Germinal center (tissue), 1 donor: ENCODE results near the gene SAE1.
A peak's percentile ranks its signal among the peaks of the same experiment; 100 is the strongest.
"Not testable (repeated sequence)": the region's sequence is repeated elsewhere in the genome, so short reads cannot be mapped to it uniquely, and the experiment has no call there.

Source experiments
- DNase-seq: peaks from one replicate; pipeline ENCODE4 v3.0.0; 2012; ENCODE audit warnings: mixed read lengths, low spot score

SAE1 gene

DNA sequence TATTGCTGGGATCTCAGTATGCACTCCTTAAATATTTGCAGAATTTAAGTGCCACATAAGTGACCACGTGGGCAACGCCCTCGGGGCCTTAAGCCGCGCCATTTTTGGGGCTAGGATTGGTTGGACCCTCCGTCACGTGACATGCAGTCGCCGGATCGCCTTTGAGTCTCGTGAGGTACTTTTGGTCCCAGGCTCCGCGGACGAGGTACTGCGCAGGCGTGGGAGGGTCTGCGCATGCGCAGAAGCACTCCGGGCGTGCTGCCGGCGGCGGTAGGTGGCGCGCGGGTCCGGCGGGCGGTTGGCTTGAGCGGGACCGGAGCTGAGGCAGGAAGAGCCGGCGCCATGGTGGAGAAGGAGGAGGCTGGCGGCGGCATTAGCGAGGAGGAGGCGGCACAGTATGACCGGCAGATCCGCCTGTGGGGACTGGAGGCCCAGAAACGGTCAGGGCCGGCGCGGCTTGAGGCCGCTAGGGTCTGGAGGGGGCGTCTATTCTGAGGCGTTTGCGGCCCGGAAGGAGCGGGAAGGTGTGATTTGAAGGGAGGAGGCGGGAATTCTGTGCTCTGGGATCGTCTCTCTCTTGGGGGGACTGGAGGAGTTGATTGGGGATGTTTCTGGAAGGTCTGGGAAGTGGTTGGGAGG is at the start of gene SAE1:
TSS of gene SAE1 (plus strand) at position 247 of the 639 bp plus-strand sequence. CDS start at position 343, 96 bp downstream.
- DNase-seq = peak; percentile 98

DNA sequence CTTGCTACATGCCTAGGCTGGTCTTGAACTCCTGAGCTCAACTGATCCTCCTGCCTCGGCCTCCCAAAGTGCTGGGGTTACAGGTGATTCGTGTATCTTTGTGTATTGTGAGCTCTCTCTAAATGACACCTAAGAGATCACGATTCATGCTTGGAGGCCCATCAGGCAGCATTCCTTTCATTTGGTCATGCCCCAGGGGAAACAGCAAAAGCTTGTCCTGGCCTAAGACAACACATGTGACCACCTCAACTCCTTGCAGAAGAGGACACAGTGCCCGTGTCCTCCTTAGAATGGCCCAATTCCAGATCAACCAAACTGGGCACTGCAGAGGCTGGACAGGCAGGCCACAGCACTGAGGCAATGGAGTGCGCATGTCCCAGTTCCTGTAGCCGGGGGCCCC is 49.5 kb upstream of the SAE1 start:
- no peak for DNase-seq

DNA sequence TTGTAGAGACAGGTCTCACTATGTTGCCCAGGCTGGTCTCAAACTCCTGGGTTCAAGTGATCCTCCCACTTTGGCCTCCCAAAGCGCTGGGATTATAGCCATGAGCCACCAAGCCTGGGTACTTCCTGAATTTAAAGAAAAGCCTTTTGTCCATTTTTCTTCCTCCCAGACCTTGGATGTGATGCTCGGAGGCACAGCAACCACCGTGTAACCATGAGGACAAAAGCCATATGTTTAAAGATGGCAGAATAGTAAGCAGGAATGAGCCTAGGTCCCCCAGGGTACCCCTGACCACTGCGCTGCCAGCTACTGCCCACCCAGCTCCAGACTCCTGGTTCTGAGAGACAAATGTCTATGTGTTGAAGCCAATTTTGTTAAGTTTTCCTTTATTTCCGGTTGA is 48.1 kb upstream of the SAE1 start:
- DNase-seq = no peak

DNA sequence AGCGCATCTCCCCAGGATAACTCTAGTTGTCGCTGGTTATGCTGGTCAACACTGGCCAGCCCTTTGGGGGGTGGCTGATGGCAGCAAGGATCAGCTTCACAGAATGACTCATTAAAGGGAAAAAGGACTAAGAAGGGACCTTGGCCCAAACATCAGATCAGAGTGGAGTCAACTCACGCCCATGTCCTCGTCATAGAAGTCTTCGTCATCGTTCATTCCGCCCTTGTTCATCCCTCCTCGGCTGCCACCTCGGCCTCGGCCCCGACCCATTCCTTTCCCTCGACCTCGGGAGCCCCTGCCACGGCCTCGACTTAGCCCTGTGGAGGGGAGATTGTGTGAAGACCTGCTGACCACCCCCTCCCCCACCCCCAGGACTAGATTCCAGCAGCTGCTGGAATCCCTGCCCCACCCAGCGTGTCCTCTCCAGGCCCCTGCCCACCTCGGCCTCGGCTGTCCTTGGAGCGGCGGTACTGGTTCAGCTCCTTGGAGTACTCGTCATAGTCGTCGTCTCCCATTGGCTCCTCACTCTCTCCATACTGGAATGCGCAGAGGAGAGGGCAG is 45.7 kb upstream of the SAE1 start:
- DNase-seq = no peak

DNA sequence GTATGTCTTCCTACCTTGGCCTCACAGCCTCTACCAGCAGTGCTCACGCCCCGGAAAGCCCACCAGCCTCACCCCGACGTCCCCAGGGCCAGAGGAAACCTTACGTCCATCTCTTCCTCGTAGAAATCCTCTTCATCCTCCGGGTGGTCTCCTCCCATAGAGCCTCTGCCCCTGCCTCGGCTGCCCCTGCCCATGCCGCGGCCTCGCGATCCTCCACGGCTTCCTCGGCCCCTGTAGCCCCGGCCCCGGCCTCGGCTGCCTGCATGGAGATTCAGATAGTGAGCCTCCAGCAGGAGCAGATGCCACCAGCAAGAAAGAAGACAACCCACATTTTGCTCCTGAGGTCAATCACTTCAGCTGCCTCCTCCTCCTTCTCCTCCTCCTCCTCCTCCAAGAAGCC is 44.4 kb upstream of the SAE1 start:
- DNase-seq = no peak

DNA sequence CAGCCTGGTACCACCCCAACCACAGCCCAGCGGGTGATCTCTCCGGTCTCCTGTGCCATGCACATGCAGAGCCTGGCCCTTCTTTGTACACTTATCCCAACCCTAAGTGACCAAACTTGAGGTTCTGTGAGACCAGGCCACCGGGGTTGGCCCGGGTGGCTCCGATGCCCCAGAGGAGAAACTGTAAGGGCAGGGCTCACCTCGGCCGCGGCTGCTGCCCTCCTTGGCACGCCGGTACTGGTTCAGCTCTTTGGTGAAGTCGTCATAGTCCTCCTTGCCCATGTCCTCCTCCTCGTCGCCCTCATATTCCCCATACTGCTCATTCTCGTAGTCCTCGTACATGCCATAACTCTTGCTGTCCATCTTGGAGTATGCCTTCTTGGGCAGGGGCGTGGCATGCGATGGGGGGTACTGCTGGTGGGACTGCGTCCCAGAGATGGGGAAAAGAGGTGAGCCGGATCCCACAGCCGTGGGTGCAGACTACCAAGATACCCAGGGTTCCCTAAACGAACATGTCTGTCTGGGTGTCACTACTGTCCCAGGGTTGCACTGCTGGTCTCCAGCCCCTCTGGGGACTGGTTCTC is 40.8 kb upstream of the SAE1 start:
- DNase-seq = no peak

DNA sequence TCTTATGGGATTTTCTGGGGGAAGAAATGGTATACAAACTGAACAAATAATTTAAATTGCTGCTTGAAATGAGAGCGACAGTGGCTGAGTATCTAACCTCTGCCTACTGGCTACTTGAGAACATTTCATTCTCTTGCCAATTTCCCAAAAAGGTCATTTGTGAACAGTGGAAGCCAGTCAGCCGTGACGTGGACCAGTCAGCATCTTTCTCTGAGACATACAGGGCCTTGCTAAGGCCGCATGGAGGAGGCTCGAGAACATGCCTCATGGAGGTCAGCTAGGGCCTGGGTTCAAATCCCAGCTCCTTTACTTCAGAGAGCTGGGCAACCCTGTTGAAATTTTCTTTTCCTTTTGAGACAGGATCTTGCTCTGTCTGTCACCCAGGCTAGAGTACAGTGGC is 37.4 kb upstream of the SAE1 start:
- DNase-seq = no peak

DNA sequence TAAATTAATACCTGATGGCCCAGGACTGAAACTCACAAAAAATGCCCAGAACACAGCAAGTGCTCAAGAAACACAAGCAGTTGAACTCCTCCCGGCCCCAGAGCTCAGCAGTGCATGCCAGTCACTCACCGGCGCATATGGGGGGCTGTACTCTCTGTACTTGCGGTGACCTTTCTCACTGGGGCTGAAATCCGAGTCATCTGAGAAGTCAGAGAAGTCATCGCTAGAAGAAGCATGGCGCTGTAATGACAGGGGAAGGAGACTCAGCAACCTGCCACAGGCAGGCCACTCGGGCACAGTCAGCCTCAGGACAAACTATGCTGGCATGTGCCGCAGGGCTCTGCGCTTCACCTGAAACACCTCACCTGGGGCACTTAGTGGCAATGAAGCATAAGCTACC is 36.8 kb upstream of the SAE1 start:
- no peak for DNase-seq

DNA sequence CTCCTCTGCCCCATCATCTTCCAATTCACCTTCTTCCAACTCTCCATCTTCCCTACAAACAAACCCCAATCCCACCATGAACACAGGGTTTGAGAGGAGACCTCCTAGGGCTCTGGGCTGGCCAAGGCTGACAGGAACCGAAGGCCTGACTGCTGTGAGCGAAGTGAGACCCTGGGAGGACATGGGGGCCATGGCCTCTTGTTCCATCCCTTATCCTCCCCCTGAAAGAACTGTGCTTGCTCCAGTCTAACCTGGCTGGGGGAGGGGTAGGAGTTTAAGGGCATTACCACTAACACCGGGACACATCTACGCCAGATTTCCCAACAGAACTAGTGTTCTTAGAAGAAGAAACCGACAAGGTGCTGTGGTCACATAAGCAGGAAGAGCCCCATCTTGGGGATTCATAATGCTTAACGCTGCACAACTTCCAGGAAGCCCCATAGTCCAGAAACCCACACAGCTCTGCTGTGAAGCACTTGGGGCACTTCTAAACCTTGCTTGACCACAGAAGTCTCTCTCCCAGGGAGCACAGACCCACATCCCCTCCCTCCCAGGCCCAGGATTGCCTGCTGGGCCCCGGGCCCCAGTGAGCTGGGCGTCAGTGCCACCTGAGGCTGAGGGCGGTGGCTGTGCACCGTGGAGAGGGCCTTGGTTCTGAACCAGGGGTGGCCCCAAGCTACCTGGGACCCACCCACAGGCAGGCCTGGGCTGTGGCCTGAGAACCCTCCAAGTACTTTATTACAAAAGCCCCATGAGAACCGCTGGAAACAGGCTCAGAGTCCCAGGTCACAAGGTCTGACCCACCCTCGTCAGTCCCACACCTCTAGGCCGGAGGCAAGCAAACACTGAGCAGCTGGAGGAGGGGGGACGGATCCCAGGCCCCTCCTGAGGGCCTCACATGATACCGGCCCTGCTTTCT is 35.8 kb upstream of the SAE1 start:
- no peak for DNase-seq

DNA sequence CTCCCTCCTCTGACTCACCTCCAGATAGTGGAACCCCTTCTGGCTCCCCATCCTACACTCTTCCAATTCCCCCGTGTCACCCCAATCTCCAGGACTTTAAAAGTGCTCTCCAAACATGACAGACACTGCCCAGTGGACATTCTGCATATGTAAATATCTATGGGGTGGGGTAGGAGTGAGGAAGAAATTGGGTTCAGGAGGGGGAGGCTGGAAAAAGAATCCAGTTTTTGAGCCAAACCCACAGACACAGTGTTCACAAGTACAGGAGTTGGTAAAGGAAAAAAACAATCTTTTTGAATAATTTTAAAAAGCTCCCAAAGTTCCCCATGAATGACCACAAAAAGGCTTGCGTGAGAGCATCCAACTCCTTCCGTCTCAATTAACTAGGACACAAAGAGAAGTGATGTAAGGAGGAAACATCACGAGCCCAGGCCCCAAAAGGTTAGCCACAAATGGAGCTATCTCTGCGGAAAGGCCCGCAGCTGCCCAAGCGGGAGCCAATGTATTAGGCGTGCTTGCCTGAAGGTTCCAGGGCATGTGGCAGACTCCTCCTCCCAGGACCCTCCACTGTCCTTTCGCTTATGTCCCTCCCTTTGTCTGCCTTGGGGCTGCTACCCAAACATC is 35.0 kb upstream of the SAE1 start:
- DNase-seq = no peak

DNA sequence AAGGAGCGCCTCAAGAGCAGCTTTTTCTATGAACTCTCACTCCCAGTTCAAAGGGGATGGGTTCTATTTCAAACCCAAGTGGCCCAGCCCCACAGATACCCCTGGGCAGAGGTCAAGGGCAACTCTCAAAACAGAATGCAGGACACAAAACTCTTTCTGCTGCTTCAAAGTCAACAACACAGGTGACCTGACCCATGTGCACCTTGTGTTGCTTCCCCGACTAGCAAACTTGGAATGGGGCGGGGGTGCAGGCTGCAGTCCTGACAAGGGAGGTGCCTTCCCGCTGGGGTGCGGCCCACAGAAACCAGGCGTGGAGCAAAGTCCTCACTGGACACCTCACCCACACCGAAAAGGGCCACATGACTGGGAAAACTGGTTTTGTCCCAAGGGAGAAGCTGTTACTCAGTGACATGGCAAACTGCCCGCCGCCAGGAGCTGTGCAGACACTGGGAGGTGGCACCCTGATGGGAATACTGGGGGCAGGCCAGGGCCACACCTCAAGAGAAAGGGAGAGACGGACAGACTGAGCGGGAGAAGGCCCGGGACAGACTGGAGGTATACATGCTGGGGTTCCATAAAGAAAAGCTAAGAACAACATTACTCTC is 34.4 kb upstream of the SAE1 start:
- DNase-seq = no peak

DNA sequence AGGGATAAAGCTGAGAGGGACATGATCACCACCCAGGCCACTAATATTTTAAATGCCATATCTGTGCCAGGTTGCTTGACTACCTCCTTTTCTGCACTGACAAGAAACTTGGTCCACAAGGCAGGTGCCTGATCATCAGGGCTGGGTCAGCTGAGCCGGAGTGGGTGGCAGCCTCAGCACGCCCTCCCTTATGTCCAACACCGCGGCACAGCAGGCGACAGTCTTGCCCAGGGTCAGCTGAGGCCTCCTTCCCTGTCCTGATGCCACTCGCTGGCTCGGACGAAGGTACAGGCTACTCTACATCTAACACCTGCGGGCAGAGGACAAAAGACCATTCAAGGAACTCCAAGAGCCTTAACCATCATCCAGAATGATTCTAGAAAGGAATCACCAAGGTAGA is 33.9 kb upstream of the SAE1 start:
- DNase-seq = no peak

DNA sequence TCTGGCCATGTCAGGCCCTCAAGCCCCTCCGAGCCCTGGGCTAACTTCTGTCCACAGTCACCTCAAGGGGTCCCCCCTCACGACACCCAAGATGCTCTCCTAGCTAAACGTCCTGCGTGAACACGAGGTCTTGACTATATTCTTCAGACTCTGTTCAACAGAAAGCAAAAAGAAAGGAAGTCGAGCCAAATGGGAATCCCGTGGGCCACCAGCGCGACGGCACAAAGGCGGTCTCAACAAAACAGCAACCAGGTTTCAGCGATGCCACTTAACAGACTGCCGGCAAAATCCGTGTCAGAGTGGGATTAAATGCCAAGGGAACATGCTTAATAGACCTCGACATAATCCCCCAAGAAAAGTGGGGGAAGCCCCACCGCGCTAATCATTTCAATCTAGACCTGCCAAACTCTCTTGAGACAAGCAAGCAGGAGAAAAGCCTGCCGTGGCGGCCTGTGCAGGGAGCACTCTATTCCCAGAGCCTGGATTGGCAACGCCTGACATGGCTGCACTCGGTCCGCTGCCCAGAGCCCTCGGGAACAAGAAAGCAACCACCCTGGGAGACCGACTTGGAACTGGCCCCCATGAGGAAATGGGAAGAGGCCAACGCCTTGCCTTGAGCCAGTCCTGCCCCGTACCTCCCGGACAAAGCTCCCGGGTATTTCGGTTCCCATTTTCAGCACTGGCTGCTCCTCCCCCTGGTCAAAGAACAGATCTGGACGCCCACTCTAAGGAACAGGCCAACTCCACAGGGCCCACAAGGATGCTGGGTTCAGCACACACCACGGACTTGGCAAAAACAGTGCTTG is 33.0 kb upstream of the SAE1 start:
- no peak for DNase-seq

DNA sequence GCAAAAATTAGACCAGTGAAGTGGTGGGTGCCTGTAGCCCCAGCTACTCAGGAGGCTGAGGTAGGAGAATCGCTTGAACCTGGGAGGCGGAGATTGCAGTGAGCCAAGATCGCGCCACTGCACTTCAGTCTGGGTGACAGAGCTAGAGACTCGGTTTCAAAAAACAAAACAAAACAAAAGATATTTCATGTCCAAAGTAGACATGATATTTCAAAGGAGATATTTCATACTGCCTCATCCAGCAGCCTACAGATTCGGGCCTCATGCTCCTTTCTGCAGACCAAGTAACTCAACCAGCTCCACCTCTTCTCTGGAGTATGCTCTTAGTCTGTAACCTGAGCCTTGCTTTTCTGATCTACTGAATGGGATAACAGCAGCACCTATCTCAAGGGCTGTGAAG is 32.0 kb upstream of the SAE1 start:
- no peak for DNase-seq

DNA sequence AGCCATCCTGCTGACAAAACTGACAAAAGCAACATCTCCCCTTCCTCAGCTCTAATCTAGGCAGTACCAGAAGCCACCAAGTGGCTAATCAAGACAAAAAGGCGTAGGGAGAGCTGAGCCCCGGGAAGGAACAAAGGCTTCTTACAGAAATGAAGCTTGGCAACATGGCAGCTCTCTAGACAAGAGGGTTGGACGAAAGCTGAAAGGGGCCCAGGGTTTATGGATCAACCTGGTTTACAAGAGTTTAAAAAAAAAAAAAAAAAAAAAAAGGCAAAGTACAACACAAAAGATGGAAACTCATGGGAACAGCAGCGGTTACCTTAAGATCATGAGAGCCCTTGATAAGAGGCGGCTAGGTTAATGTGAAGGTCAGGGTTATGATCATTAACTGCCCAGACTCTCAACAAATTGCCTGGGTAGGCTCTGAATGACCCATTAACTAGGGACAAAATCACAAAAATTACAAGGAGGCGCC is 31.0 kb upstream of the SAE1 start:
- DNase-seq = no peak

DNA sequence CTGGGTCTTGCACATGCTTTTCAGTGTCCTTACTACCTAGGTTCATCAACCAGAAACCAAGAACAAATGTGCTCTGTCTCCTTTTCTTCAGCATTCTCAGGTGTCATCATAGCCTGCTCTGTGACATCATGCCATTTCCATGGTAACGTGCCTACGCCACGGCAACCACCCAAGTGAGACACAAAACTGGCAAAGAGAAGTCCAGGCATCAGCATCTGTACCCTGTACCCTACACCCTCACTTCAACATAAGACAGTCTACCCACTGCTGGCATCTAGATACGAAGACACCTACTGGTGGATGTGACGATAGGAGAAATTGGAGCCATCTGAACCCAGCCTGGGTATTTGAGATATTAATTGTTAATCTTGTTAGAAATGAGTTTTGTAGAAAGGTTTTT is 30.3 kb upstream of the SAE1 start:
- DNase-seq = no peak

DNA sequence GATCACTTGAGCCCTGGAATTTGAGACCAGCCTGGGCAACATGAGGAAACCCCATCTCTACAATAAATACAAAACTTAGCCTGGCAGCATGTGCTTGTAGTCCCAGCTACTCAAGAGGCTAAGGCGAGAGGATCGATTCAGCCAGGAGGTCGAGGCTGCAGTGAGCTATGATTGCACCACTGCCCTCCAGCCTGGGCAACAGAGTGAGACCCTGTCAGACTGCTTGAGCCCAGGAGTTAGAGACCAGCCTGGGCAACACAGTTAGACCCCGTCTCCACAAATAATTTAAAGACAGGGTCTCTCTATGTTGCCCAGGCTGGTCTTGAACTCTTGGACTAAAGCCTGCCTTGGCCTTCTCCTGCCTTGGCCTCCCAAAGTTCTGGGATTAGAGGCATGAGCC is 29.5 kb upstream of the SAE1 start:
- not testable (repeated sequence) for DNase-seq

DNA sequence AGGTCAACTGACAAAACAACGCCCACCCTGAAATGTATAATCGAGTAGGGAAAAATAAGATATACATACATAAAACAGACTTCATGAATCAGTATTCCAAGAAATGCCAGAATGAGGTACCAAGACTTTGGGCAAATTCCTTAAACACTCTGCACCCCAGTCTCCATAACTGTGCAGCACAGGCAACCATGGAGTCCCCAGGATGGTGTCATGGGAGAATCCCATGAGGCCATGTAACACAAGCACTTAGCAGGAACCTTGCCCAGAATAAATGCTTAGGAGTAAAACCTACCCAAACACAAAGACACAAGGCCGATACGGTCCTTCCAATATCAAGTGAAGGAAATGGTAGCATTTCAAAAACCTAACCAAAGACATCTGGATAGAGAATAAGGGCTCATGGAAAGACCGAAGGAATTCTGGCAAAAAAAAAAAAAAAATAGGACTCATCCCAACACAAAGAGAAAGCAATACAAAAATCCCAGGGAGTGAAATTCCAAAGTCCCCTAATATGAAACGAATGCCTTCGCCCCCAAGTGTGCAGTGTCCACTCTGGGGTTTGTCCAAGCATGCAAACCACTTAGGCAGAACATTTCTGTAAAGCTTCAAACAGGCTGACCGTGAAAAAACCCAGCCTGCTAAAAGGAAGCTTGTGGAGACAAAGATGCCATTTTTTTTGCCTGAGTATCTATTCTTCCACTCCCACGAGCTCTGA is 28.1 kb upstream of the SAE1 start:
- no peak for DNase-seq

DNA sequence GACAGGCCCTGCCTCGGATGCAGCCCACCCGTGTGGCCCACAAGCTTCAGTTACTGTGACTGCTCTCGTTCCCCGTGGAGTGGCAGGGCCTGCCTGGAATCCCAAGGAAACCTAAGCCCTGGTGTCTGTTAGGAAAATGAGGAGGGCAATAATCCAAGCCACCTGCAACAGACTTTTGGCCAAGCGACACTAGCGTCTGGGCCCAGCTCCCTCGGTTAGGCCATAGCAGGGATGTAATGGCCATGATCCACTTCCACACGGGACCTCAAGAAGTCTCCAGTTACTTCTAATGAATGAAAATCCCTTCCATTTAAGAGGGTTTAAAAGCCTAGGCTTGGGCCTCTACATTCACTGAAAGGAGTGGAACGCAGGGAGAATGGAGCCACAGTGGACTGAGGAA is 26.0 kb upstream of the SAE1 start:
- DNase-seq = no peak

DNA sequence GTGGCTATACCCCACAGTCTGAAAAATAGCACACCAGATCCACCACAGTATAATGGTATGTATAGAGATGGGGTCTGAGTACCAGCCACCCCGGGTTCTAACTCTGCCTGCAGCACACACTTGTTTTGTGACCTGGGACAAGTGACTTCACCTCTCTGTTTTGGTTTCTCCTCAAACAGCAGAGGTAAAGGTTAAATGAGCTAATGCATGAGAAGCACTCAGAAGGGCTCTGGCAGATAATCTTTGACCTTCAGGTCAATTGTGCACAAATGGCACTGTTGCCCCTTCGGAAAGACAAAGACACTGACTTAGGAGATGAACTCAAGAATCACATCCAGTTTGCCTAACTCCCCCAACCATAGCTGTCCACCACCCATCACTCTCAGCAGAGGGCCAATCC is 24.8 kb upstream of the SAE1 start:
- no peak for DNase-seq
